ENCODE measurements around the gene INPP5E. TPM values are rescaled to one million over a fixed set of nuclear protein-coding genes. Genes with fewer than 3 reads are reported as not detected.

Gene INPP5E
- total RNA-seq, 4 donors from 2014 or later: 6.7 to 19.7 (median 11.2) TPM

DNA sequence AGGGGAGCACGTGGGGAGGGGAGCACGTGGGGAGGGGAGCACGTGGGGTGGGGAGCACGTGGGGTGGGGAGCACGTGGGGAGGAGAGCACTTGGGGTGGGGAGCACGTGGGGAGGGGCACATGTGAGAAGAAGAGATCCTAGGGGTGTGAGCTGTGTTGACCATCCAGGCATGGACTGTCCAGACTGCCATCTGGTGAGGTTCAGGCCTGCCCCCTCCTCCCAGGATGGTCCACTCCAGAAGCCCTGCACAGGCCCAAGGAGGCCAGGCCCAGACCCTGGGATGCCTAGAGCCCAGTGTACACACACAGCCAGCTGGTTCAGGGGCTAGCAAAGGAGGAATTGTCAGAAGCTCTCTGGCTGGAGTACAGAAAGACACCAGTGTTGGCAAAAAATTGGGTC is 42.0 kb downstream of the INPP5E start:
- Histone ChIP-seq H3K4me3 (no peak overlapping the region), H3K27ac (no peak overlapping the region), H3K27me3 (no peaks in the 10 kb centered on the region), H3K4me1 (peaks cover 4 to 7% of the 10 kb centered on the region in 2 donors), H3K9me3 (no peaks in the 10 kb centered on the region), H3K36me3 (no peaks in the 10 kb centered on the region)
- TF ChIP-seq CTCF (IDR thresholded peaks at IDR 0.05): no peak
- TF ChIP-seq POLR2A (IDR thresholded peaks at IDR 0.05): no peak
- no peak for DNase-seq
- intact Hi-C loops (cut with DNase I; ENCODE audit: low total_unique reads): no loop called here

DNA sequence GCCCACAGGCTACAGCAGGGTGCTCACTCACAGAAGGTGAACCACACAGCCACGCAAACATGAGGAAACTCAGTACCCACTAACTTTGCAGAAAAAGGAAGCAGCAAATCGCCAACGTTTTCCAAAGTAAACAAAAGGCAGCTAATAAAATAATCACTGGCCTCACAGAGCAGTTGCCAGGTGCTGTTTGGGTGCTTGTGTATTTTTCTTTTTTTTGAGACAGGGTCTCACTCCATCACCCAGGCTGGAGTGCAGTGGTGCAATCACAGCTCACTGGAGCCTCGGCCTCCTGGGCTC is 43.5 kb downstream of the INPP5E start:
- Histone ChIP-seq H3K36me3 (no peaks in the 10 kb centered on the region), H3K9me3 (no peaks in the 10 kb centered on the region), H3K4me3 (no peak overlapping the region), H3K27me3 (no peaks in the 10 kb centered on the region), H3K4me1 (peaks cover 4 to 7% of the 10 kb centered on the region in 2 donors), H3K27ac (no peak overlapping the region)
- no peak for TF ChIP-seq POLR2A (IDR thresholded peaks at IDR 0.05)
- TF ChIP-seq CTCF (IDR thresholded peaks at IDR 0.05): no peak
- no peak for DNase-seq
- intact Hi-C loops (cut with DNase I; ENCODE audit: low total_unique reads): no loop called here

- intact Hi-C loops (cut with DNase I; ENCODE audit: low total_unique reads): no loop called here
- no peak for DNase-seq
- no peaks in the 10 kb centered on the region for H3K36me3 ChIP-seq
These were observed 44.1 kb downstream of the INPP5E start for GRCh38 chr9:136395345-136396218.

DNA sequence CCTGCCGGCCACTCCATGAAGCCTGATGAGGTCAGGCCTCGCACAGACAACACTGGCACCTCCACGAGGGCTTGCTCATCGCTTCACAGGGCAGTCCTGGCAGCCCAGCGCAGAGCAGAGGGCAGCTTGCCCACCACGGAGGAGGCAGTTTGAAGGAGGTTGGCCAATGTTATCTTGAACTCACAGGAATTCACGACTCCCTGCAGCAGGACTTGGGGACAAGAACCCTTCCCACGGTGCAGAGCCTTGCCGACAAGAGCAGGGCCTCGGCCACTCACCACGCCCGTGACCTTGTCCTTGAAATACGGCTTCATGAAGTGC is 44.7 kb downstream of the INPP5E start:
- DNase-seq: no peak
- Histone ChIP-seq H3K4me3 (no peak overlapping the region), H3K27ac (no peak overlapping the region), H3K4me1 (peaks cover 4 to 7% of the 10 kb centered on the region in 2 donors), H3K27me3 (no peaks in the 10 kb centered on the region), H3K9me3 (no peaks in the 10 kb centered on the region), H3K36me3 (no peaks in the 10 kb centered on the region)
- TF ChIP-seq CTCF (IDR thresholded peaks at IDR 0.05): no peak
- no peak for TF ChIP-seq POLR2A (IDR thresholded peaks at IDR 0.05)
- intact Hi-C loops (cut with DNase I; ENCODE audit: low total_unique reads): no loop called here

More at GRCh38 chr9:136395345-136396218, 44.1 kb downstream of the INPP5E start:
- peaks cover 4 to 7% of the 10 kb centered on the region in 2 donors for H3K4me1 ChIP-seq
- no peaks in the 10 kb centered on the region for H3K9me3 ChIP-seq
- no peak overlapping the region for H3K4me3 ChIP-seq
- H3K27me3 ChIP-seq: no peaks in the 10 kb centered on the region
- H3K27ac ChIP-seq: no peak overlapping the region
- no peak for TF ChIP-seq CTCF (IDR thresholded peaks at IDR 0.05)
- no peak for TF ChIP-seq POLR2A (IDR thresholded peaks at IDR 0.05)

GRCh38 chr9:136394312-136395019 is 45.2 kb downstream of the INPP5E start:
- TF ChIP-seq CTCF (IDR thresholded peaks at IDR 0.05) (no peak), POLR2A (IDR thresholded peaks at IDR 0.05) (no peak)
- Histone ChIP-seq H3K36me3 (no peaks in the 10 kb centered on the region), H3K4me1 (peaks cover 4 to 7% of the 10 kb centered on the region in 2 donors), H3K9me3 (no peaks in the 10 kb centered on the region), H3K4me3 (no peak overlapping the region), H3K27me3 (no peaks in the 10 kb centered on the region), H3K27ac (no peak overlapping the region)
- intact Hi-C loops (cut with DNase I; ENCODE audit: low total_unique reads): no loop called here
- no peak for DNase-seq

Measured in uterus (tissue), 4 donors.